MM.1S (cell line): ENCODE data around the gene KMT5C.

Source experiments
- DNase-seq: peaks from one replicate; pipeline ENCODE4 v3.0.0-alpha.2; 2015
- H2AFZ ChIP-seq: fragments of 300-600 bp; sonication (generic); 2 replicates; pipeline ENCODE4 v1.6.0; 2016; ENCODE audit warnings: antibody characterized with exemption, low read length
- H3F3A ChIP-seq: fragments of 300-600 bp; sonication (generic); 2 replicates; pipeline ENCODE4 v1.6.1; 2016; ENCODE audit warnings: mild to moderate bottlenecking, antibody characterized with exemption, low read length, moderate library complexity, mixed read lengths; ENCODE audit not compliant: insufficient read depth
- H3K27ac ChIP-seq: fragments of 300-600 bp; sonication (generic); 2 replicates; pipeline ENCODE4 v1.5.1; 2016; ENCODE audit warnings: mild to moderate bottlenecking, low read length
- H3K27me3 ChIP-seq: fragments of 300-600 bp; sonication (generic); replicated peaks from 2 replicates; pipeline ENCODE4 v1.6.0; 2016; ENCODE audit warnings: low read length; ENCODE audit not compliant: insufficient read depth
- H3K36me3 ChIP-seq: fragments of 300-600 bp; sonication (generic); replicated peaks from 2 replicates; pipeline ENCODE4 v1.6.1; 2016; ENCODE audit warnings: mild to moderate bottlenecking, low read length, mixed read lengths; ENCODE audit not compliant: insufficient read depth
- H3K4me1 ChIP-seq: fragments of 300-600 bp; sonication (generic); 2 replicates; pipeline ENCODE4 v1.6.1; 2016; ENCODE audit warnings: low read length, mixed read lengths
- H3K4me2 ChIP-seq: fragments of 300-600 bp; sonication (generic); 2 replicates; pipeline ENCODE4 v1.6.0; 2016; ENCODE audit warnings: low read depth, low read length
- H3K4me3 ChIP-seq: fragments of 300-600 bp; sonication (generic); 2 replicates; pipeline ENCODE4 v1.5.1; 2016; ENCODE audit warnings: low read length, mixed read lengths
- H3K79me2 ChIP-seq: fragments of 300-600 bp; sonication (generic); 2 replicates; pipeline ENCODE4 v1.6.1; 2016; ENCODE audit warnings: mixed run types, low read length, mixed read lengths
- H3K9ac ChIP-seq: fragments of 300-600 bp; sonication (generic); 2 replicates; pipeline ENCODE4 v1.6.1; 2016; ENCODE audit warnings: low read length, mixed read lengths
- H3K9me2 ChIP-seq: fragments of 300-600 bp; sonication (generic); replicated peaks from 2 replicates; pipeline ENCODE4 v1.6.1; 2016; ENCODE audit warnings: mild to moderate bottlenecking, low read length, mixed read lengths; ENCODE audit not compliant: insufficient read depth
- H3K9me3 ChIP-seq: fragments of 300-600 bp; sonication (generic); replicated peaks from 2 replicates; pipeline ENCODE4 v1.6.1; 2016; ENCODE audit warnings: mild to moderate bottlenecking, low read length, mixed read lengths; ENCODE audit not compliant: insufficient read depth
- H4K20me1 ChIP-seq: fragments of 300-600 bp; sonication (generic); 2 replicates; pipeline ENCODE4 v1.6.1; 2016; ENCODE audit warnings: mild to moderate bottlenecking, low read length, moderate library complexity, mixed read lengths; ENCODE audit not compliant: insufficient read depth
- EZH2 ChIP-seq: fragments of 300-600 bp; sonication (generic); optimal IDR thresholded peaks from 2 replicates; pipeline ENCODE3; 2017; ENCODE audit warnings: low read depth, mild to moderate bottlenecking, antibody characterized with exemption, low read length, mixed read lengths
- EZH2phosphoT487 ChIP-seq: fragments of 300-600 bp; sonication (generic); IDR thresholded peaks from 2 replicates; pipeline ENCODE4 v1.6.1; 2018; ENCODE audit warnings: antibody characterized with exemption, low read length
- TF ChIP-seq, protein P1 (sequence below): fragments of 300-600 bp; sonication (generic); IDR thresholded peaks from 2 replicates; pipeline ENCODE4 v1.5.1; 2016; ENCODE audit warnings: antibody characterized with exemption, low read length, mixed read lengths

KMT5C gene

DNA sequence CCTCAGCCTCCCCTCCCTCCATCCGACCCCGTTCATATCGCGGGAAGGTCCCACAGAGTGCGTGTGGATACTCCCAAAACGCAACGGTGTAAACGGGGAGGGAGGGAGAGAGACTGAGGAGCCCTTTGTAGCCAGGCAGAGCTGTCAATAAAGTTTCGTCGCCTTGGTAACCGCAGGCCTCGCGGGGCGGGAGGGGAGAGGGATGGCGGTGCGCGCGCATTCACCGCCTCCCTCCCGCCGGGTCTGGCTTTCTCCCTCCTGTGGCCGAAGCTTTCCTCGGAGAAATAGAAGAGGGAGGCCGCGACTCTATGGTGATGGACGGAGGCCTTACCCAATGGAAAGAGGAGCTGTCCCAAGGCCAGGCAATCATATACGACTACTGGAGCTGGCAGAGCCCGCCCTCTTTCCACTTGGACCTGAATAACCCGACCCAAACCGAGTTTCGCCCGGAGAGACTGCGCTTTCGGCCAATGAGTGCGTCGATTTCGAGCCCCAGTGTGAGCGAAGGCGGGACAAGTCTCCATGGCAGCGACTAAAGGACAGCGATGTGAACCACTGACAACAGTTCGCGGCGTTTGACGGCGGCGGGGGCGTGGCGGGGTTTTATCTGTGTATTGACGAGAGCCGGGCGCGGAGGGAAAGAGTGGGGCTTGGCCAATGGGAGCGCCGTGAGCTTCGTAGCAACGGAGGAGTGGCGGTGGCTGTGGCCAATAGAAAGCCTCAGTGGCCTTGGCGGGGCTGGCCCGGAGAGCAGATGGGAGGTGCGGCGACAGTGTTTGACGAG, at the start of gene KMT5C:
TSS of gene KMT5C (plus strand) at position 772 of the 784 bp plus-strand sequence. CDS start 2,061 bp downstream, outside the sequence.
- Histone ChIP-seq H3F3A (peaks cover 8% of the 10 kb centered on the region; the same call in 1 of the 2 replicates), H3K4me3 (peak within 1 kb of the TSS; percentile 95), H3K9ac (peak within 1 kb of the TSS; percentile 99), H3K79me2 (peaks cover 24% of the 10 kb centered on the region), H2AFZ (peak within 1 kb of the TSS; percentile 69), H3K4me1 (peaks cover 5% of the 10 kb centered on the region; the same call in 1 of the 2 replicates), H3K27ac (peak within 1 kb of the TSS; percentile 99), H3K9me3 (no peaks in the 10 kb centered on the region), H3K9me2 (no peaks in the 10 kb centered on the region), H3K36me3 (no peaks in the 10 kb centered on the region; the same call in 1 of the 2 replicates), H3K4me2 (peak within 1 kb of the TSS; percentile 99), H4K20me1 (no peaks in the 10 kb centered on the region), H3K27me3 (peaks cover 10% of the 10 kb centered on the region)
- peak; percentile 100 for DNase-seq
- TF ChIP-seq, protein P1, sequence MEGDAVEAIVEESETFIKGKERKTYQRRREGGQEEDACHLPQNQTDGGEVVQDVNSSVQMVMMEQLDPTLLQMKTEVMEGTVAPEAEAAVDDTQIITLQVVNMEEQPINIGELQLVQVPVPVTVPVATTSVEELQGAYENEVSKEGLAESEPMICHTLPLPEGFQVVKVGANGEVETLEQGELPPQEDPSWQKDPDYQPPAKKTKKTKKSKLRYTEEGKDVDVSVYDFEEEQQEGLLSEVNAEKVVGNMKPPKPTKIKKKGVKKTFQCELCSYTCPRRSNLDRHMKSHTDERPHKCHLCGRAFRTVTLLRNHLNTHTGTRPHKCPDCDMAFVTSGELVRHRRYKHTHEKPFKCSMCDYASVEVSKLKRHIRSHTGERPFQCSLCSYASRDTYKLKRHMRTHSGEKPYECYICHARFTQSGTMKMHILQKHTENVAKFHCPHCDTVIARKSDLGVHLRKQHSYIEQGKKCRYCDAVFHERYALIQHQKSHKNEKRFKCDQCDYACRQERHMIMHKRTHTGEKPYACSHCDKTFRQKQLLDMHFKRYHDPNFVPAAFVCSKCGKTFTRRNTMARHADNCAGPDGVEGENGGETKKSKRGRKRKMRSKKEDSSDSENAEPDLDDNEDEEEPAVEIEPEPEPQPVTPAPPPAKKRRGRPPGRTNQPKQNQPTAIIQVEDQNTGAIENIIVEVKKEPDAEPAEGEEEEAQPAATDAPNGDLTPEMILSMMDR: peak; percentile 16; the same call in 1 of the 2 replicates
- no peak for TF ChIP-seq EZH2

DNA sequence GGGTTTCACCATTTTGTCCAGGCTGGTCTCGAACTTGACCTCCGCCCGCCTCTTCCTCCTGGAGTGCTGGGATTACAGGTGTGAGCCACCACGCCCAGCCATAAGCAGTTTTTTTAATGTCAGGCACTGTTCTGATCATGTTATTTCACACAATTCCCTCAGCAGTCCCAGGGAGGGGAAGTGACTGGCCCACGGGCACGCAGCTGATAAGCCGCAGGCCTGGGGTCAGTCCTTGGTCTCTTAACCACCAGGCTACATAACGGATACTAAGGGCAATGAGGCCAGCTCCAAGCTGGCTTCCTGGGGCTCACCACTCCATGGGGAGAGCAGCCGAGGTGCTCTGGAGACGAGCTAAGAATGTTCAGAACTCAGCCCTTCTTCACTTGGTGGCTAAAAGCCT, 42.4 kb upstream of the KMT5C start:
- Histone ChIP-seq H3K4me3 (no peak overlapping the region), H3K79me2 (no peaks in the 10 kb centered on the region), H3K4me2 (no peak overlapping the region), H3K27ac (no peak overlapping the region), H3K9me2 (no peaks in the 10 kb centered on the region), H3K9me3 (no peaks in the 10 kb centered on the region), H2AFZ (no peak overlapping the region), H3K27me3 (no peaks in the 10 kb centered on the region), H3F3A (0 out of 2 replicates have a peak, but pooled peaks cover under 1% of the 10 kb centered on the region), H4K20me1 (no peaks in the 10 kb centered on the region), H3K36me3 (no peaks in the 10 kb centered on the region), H3K9ac (no peak overlapping the region), H3K4me1 (no peaks in the 10 kb centered on the region)
- DNase-seq: no peak
- TF ChIP-seq, protein P1: no peak
- no peak for TF ChIP-seq EZH2

DNA sequence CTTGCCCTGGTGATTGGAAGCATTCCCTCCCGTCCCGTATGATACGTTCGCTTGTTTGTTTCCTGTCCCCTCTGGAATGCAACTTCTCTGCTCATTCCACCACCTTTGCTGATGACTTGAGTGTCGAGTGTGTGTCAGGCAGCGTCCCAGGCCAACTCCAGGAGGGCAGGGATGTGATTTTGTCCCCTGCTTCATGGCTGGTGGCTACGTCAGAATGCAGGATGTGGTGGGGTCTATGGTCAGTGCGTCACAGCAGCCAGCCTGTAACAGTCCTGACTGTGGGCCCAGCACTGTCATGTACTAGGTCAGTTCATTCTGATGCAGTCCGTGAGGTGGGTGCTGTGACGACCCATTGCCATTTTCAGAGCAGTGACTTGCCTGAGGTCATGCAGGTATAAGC, 39.7 kb upstream of the KMT5C start:
- H3K36me3 ChIP-seq: no peaks in the 10 kb centered on the region

More for the DNA sequence above, 39.7 kb upstream of the KMT5C start:
- DNase-seq: no peak
- Histone ChIP-seq H3K4me2 (no peak overlapping the region), H3K9ac (no peak overlapping the region), H3K4me3 (no peak overlapping the region), H3K79me2 (0 out of 2 replicates have a peak, but pooled peaks cover 4% of the 10 kb centered on the region), H3K9me3 (no peaks in the 10 kb centered on the region), H3K27me3 (no peaks in the 10 kb centered on the region), H3K27ac (no peak overlapping the region), H3K4me1 (no peaks in the 10 kb centered on the region), H3K9me2 (no peaks in the 10 kb centered on the region), H2AFZ (no peak overlapping the region), H3F3A (no peaks in the 10 kb centered on the region), H4K20me1 (no peaks in the 10 kb centered on the region)
- TF ChIP-seq, protein P1: no peak
- no peak for TF ChIP-seq EZH2phosphoT487
